Type B pancreatic cell (in vitro differentiated cells): ENCODE data around the gene SLC35F4. TPM values are rescaled to one million over a fixed set of nuclear protein-coding genes. Genes with fewer than 3 reads are reported as not detected.

Experiments used
- DNase-seq: peaks from one replicate; pipeline ENCODE4 v3.0.0; 2021; ENCODE audit warnings: mixed read lengths; ENCODE audit not compliant: unreplicated experiment; ENCODE audit errors: extremely low spot score
- H3K27ac Mint-ChIP-seq: 2 replicates; pipeline ENCODE4 v1.8.0; 2021; ENCODE audit warnings: mild to moderate bottlenecking, mixed read lengths
- H3K27me3 Mint-ChIP-seq: 2 replicates; pipeline ENCODE4 v1.8.0; 2021; ENCODE audit warnings: mixed read lengths
- H3K36me3 Mint-ChIP-seq: 2 replicates; pipeline ENCODE4 v1.8.0; 2021; ENCODE audit warnings: mixed read lengths
- H3K4me1 Mint-ChIP-seq: one replicate; pipeline ENCODE4 v1.8.0; 2021; ENCODE audit warnings: mixed read lengths; ENCODE audit not compliant: unreplicated experiment
- H3K4me3 Mint-ChIP-seq: 2 replicates; pipeline ENCODE4 v1.8.0; 2021; ENCODE audit warnings: mild to moderate bottlenecking, mixed read lengths
- H3K9me3 Mint-ChIP-seq: 2 replicates; pipeline ENCODE4 v1.8.0; 2021; ENCODE audit warnings: mixed read lengths
- total RNA-seq: library from RNA; stranded (reverse); gene quantifications from 2 replicates; pipeline ENCODE4 v1.2.1, GENCODE V29; 2021; ENCODE audit warnings: low replicate concordance
- TF ChIP-seq, protein P1 (sequence below): fragments of 200-600 bp; sonication (generic); conservative IDR thresholded peaks from 2 replicates; pipeline ENCODE4 v1.5.0; 2021; ENCODE audit warnings: antibody characterized with exemption, mild to moderate bottlenecking

Gene SLC35F4
- total RNA-seq, 1 donor from 2014 or later, result 2.1 TPM

DNA sequence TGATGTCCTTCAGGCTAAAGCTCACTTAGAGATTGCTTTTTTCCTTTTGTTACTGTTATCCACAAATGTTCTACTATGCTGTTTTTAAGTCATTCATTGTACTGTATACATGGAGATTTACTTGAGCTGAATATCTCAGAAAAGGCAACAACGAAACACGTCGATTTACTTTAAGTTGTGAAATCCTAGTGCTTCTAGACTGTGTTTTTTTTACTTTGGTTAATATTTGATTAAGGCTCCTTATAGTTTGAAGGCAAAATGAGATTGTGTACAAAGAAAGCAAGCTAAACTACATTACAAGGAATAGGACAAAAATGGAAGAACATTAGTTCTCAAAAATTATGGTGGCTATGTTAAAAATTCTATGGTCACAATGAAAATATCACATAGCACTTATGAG is 114.5 kb downstream of the SLC35F4 start:
- TF ChIP-seq, protein P1, sequence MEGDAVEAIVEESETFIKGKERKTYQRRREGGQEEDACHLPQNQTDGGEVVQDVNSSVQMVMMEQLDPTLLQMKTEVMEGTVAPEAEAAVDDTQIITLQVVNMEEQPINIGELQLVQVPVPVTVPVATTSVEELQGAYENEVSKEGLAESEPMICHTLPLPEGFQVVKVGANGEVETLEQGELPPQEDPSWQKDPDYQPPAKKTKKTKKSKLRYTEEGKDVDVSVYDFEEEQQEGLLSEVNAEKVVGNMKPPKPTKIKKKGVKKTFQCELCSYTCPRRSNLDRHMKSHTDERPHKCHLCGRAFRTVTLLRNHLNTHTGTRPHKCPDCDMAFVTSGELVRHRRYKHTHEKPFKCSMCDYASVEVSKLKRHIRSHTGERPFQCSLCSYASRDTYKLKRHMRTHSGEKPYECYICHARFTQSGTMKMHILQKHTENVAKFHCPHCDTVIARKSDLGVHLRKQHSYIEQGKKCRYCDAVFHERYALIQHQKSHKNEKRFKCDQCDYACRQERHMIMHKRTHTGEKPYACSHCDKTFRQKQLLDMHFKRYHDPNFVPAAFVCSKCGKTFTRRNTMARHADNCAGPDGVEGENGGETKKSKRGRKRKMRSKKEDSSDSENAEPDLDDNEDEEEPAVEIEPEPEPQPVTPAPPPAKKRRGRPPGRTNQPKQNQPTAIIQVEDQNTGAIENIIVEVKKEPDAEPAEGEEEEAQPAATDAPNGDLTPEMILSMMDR, result no peak
- Mint-ChIP-seq H3K27ac (no peak overlapping the region), H3K36me3 (no peaks in the 10 kb centered on the region), H3K4me1 (peaks cover 3% of the 10 kb centered on the region), H3K9me3 (no peaks in the 10 kb centered on the region), H3K27me3 (no peaks in the 10 kb centered on the region), H3K4me3 (no peak overlapping the region)
- no peak for DNase-seq

DNA sequence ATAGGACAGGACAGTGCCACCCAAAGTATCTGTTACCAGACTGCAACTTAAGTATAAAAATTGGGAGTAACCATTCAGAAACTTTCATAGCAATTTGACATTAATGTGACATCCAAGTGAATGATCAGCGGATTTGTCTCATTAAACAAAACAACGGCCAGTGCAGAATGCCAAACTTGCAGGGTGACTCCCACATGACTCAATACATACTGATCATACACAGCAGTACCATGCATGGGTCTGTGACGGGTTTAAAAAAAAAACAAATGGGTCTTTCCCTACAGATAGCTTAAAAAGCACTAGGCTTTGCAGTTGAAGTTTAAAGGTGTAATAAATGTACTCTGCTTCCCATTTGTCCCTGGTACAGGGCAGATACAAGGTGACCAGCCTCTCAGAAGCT is 116.6 kb downstream of the SLC35F4 start:
- TF ChIP-seq, protein P1, result no peak
- Mint-ChIP-seq H3K4me3 (no peak overlapping the region), H3K36me3 (no peaks in the 10 kb centered on the region), H3K27me3 (no peaks in the 10 kb centered on the region), H3K9me3 (no peaks in the 10 kb centered on the region), H3K4me1 (no peaks in the 10 kb centered on the region), H3K27ac (no peak overlapping the region)
- DNase-seq, result no peak

DNA sequence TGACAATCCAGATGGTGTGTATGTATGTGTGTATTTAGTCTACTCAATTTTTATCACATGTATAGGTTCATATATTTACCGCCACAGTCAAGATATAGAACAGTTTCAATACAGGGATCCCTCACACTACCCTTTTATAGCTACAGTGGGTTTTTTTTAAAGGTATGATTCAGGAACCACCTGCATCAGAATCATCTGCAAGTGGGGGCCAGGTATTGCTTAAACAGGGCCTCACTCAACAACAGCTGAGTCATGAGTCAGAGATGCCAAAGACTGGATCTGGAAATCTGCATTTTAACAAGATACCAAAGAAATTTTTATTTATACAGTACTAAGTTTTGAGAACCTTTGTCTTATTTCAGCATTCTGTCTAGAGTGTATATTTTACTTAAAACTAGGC is 117.6 kb downstream of the SLC35F4 start:
- TF ChIP-seq, protein P1, result no peak
- no peak overlapping the region for H3K27ac Mint-ChIP-seq
- no peaks in the 10 kb centered on the region for H3K4me1 Mint-ChIP-seq
- H3K9me3 Mint-ChIP-seq, result no peaks in the 10 kb centered on the region
- peaks cover 1% of the 10 kb centered on the region for H3K27me3 Mint-ChIP-seq
- no peak overlapping the region for H3K4me3 Mint-ChIP-seq
- no peaks in the 10 kb centered on the region for H3K36me3 Mint-ChIP-seq
- DNase-seq, result no peak

DNA sequence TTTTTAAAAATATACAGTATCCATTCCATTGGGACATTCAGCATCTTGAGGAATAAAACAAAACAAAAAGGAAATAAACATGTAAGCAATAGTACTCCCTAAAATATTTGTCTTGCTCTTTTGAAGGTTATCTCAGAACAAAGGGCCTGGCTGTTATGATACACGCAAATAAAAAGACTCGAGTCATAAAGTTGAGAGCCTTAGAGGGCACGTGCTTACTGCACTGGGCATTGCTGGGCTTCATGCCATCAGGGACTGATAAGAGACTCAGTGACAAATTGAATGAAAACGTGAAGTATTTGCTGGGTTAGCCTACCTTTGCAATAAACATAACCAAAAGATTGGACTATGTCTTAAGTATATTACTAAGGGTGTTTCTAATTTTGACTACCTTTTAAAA is 118.9 kb downstream of the SLC35F4 start:
- Mint-ChIP-seq H3K27ac (no peak overlapping the region), H3K27me3 (peaks cover 11% of the 10 kb centered on the region), H3K4me1 (no peaks in the 10 kb centered on the region), H3K36me3 (no peaks in the 10 kb centered on the region), H3K4me3 (no peak overlapping the region), H3K9me3 (no peaks in the 10 kb centered on the region)
- TF ChIP-seq, protein P1, result no peak
- DNase-seq, result no peak

DNA sequence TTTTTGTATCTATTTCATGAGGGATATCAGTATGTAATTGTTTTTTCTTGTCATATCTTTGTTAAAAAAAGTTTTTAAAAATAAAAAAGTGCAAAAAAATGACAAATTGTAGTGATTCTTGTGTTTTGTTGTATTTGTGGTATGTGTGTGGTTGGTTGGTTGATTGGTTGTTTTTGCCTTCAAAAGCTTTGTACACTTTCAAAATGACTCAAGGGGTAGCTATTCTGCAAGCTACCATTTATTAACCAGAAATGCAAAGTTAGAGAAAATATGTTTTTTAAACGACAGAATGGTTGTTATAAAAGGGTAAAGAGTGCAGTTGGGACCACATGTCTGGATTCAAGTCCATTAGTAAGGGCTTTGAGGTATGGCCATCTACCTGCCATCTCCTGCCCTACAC is 119.3 kb downstream of the SLC35F4 start:
- TF ChIP-seq, protein P1, result no peak
- Mint-ChIP-seq H3K27ac (no peak overlapping the region), H3K4me1 (no peaks in the 10 kb centered on the region), H3K36me3 (no peaks in the 10 kb centered on the region), H3K4me3 (no peak overlapping the region), H3K9me3 (peaks cover under 1% of the 10 kb centered on the region), H3K27me3 (peaks cover 11% of the 10 kb centered on the region)
- no peak for DNase-seq

DNA sequence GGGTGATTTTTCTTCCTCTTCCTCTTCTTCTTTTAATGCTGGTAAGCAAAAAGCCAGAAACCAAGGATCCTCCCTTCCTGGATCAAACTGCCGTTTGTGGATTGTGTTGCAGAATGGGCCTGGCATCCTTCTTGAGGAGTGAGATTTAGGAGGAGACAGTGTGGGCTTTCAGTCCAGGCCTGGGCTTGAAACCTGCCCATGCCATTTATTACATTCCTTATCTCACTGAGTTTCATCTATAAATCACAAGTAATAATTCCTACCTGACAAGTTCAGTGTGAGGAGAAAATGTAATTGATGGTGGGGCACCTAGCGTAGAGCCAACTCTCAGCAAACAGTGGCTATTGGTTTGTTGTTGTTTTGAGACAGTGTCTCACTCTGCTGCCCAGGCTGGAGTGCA is 126.4 kb downstream of the SLC35F4 start:
- no peak for DNase-seq
- TF ChIP-seq, protein P1, result no peak
- Mint-ChIP-seq H3K4me3 (no peak overlapping the region), H3K27ac (no peak overlapping the region), H3K9me3 (peaks cover 5% of the 10 kb centered on the region), H3K4me1 (no peaks in the 10 kb centered on the region), H3K27me3 (peaks cover 14% of the 10 kb centered on the region), H3K36me3 (no peaks in the 10 kb centered on the region)
